ENCODE results near the gene KAZALD1. TPM values are rescaled to one million over a fixed set of nuclear protein-coding genes. Genes with fewer than 3 reads are reported as not detected.

The KAZALD1 gene, protein sequence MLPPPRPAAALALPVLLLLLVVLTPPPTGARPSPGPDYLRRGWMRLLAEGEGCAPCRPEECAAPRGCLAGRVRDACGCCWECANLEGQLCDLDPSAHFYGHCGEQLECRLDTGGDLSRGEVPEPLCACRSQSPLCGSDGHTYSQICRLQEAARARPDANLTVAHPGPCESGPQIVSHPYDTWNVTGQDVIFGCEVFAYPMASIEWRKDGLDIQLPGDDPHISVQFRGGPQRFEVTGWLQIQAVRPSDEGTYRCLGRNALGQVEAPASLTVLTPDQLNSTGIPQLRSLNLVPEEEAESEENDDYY
- 0.64 and 1.2 TPM in 2 replicates for total RNA-seq

DNA sequence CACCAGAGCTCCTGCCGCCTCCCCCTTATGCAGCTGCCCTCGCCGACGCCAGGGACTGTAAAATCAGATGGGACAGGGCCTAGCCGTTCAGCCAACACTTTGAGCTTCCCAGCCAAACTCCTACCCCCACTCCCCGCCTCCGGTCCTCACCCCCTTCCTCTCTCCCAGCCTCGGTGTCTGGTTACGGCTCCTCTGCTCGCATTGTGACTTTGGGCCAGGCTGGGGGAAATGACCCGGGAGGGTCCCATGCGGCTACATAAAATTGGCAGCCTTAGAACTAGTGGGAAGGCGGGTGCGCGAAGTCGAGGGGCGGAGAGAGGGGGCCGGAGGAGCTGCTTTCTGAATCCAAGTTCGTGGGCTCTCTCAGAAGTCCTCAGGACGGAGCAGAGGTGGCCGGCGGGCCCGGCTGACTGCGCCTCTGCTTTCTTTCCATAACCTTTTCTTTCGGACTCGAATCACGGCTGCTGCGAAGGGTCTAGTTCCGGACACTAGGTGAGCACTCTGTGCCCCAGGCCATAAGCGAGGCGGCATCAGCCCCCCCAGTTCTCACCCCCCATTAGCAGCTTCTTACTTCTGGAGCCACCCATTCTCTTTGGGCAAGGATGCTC, at the start of gene KAZALD1:
Gene KAZALD1 (plus strand): TSS at position 366 of the 608 bp plus-strand sequence. CDS start 604 bp downstream, outside the sequence.

DNA sequence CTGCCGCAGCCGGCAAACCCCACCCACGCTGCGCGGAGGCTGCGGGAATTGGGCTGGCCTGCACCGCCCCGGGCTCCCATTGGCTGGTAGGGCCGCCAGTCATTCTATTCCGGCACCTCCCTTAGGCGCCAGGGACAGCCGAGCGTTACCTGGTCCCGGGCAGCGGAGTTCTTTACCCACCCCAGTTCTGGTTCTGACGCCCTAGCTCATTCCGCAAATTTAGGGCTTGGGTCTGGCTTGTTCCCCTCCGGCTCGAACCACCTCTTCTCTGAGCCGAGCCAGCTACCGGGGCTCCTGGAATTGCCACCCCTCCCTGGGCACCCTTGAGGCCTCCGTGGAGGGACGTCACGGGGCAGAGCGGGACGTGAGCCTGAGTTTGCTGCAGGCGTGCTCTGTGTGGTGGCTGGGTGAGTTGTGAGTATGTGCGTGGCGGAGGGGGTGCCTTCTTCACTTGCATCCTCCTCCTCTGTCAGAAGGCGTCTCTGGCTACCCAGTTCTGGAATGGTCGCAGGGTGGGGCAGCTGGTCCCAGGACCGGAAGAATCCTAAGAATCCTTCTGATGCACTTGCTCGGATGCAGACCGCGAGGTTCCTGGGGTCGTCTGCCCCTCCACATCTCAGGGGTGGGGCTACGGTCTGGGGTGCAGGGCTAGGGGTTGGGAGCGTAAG, 30.5 kb upstream of the KAZALD1 start, which contains the start of the genes PDZD7 and SFXN3:
Gene PDZD7 (minus strand): TSS at position 2 of the 668 bp plus-strand sequence. CDS start 910 bp downstream, outside the sequence.
Gene SFXN3 (plus strand): TSS at position 107 of the 668 bp plus-strand sequence. CDS start 3,461 bp downstream, outside the sequence.

Other genes with a start within 250 kb of the KAZALD1 start
- 11.6 and 23.0 TPM in 2 replicates for gene SLF2, start 149.0 kb upstream of the KAZALD1 start, total RNA-seq
- 0.21 and 0.96 TPM in 2 replicates for gene SEMA4G, start 92.5 kb upstream of the KAZALD1 start, total RNA-seq
- gene MRPL43, start 74.5 kb upstream of the KAZALD1 start, total RNA-seq, result 44.6 and 55.0 TPM in 2 replicates
- gene TWNK, start 74.4 kb upstream of the KAZALD1 start, total RNA-seq, result 8.4 and 11.9 TPM in 2 replicates
- gene LZTS2, start 62.2 kb upstream of the KAZALD1 start, total RNA-seq, result 53.5 and 91.6 TPM in 2 replicates
- 1.1 and 2.4 TPM in 2 replicates for gene PDZD7, start 30.9 kb upstream of the KAZALD1 start, total RNA-seq
- 13.4 and 36.6 TPM in 2 replicates for gene SFXN3, start 30.8 kb upstream of the KAZALD1 start, total RNA-seq
- under 0.01 TPM in 1 of 2 replicates, not detected in the other for gene TLX1, start 69.3 kb downstream of the KAZALD1 start, total RNA-seq
- gene LBX1, start 167.5 kb downstream of the KAZALD1 start, total RNA-seq, result not detected in 2 replicates

Measured in tracheal epithelial cell (primary cell).